ENCODE data around the gene DCC. TPM values are rescaled to one million over a fixed set of nuclear protein-coding genes. Genes with fewer than 3 reads are reported as not detected.

The DCC gene
- total and polyA plus RNA-seq, 3 donors from 2014 or later: 7.9 to 42.1 (median 24.5) TPM

GRCh38 chr18:52602820-52603219, 262.8 kb downstream of the DCC start:
- 98 to 100% methylated on average over 1 of the region's 1 CpG for WGBS, 2 donors
- Histone ChIP-seq H3K36me3 (ENCODE audit: low read depth, missing control alignments) (no peaks in the 10 kb centered on the region), H3K4me1 (no peaks in the 10 kb centered on the region), H3K27me3 (no peaks in the 10 kb centered on the region), H3K27ac (no peak overlapping the region), H3K4me3 (no peak overlapping the region), H3K9me3 (no peaks in the 10 kb centered on the region)
- no peak for DNase-seq
- intact Hi-C loops (cut with DNase I; ENCODE audit: low total_unique reads): no loop called here
- no peak for TF ChIP-seq CTCF (IDR thresholded peaks at IDR 0.05)
- no peak for TF ChIP-seq POLR2A (IDR thresholded peaks at IDR 0.05)

- Histone ChIP-seq H3K4me3 (no peak overlapping the region), H3K27me3 (no peaks in the 10 kb centered on the region), H3K36me3 (ENCODE audit: low read depth, missing control alignments) (no peaks in the 10 kb centered on the region), H3K4me1 (no peaks in the 10 kb centered on the region), H3K27ac (no peak overlapping the region), H3K9me3 (no peaks in the 10 kb centered on the region)
- WGBS, 2 donors: 76 to 82% methylated on average over 3 of the region's 3 CpGs
- TF ChIP-seq CTCF (IDR thresholded peaks at IDR 0.05): no peak
- no peak for DNase-seq
- intact Hi-C loops (cut with DNase I; ENCODE audit: low total_unique reads): no loop called here
Measured at GRCh38 chr18:52605345-52605744, 265.3 kb downstream of the DCC start.

GRCh38 chr18:52607985-52608384, 268.0 kb downstream of the DCC start:
- DNase-seq: no peak
- Histone ChIP-seq H3K27ac (no peak overlapping the region), H3K36me3 (ENCODE audit: low read depth, missing control alignments) (no peaks in the 10 kb centered on the region), H3K4me1 (no peaks in the 10 kb centered on the region), H3K9me3 (no peaks in the 10 kb centered on the region), H3K27me3 (no peaks in the 10 kb centered on the region), H3K4me3 (no peak overlapping the region)
- intact Hi-C loops (cut with DNase I; ENCODE audit: low total_unique reads): no loop called here
- 85 to 93% methylated on average over 2 of the region's 2 CpGs for WGBS, 2 donors
- TF ChIP-seq CTCF (IDR thresholded peaks at IDR 0.05) (no peak), POLR2A (IDR thresholded peaks at IDR 0.05) (no peak)

- Histone ChIP-seq H3K4me3 (no peak overlapping the region), H3K9me3 (no peaks in the 10 kb centered on the region), H3K27me3 (no peaks in the 10 kb centered on the region), H3K36me3 (ENCODE audit: low read depth, missing control alignments) (no peaks in the 10 kb centered on the region), H3K4me1 (no peaks in the 10 kb centered on the region), H3K27ac (no peak overlapping the region)
- TF ChIP-seq POLR2A (IDR thresholded peaks at IDR 0.05) (no peak), CTCF (IDR thresholded peaks at IDR 0.05) (no peak)
- DNase-seq: no peak
- intact Hi-C loops (cut with DNase I; ENCODE audit: low total_unique reads): no loop called here
- 84 to 90% methylated on average over 3 of the region's 3 CpGs for WGBS, 2 donors
Measured at GRCh38 chr18:52610451-52611115, 270.6 kb downstream of the DCC start.

GRCh38 chr18:52612406-52612805, 272.4 kb downstream of the DCC start:
- intact Hi-C loops (cut with DNase I; ENCODE audit: low total_unique reads): no loop called here

More at GRCh38 chr18:52612406-52612805, 272.4 kb downstream of the DCC start:
- H3K27ac ChIP-seq: no peak overlapping the region
- no peaks in the 10 kb centered on the region for H3K4me1 ChIP-seq
- no peaks in the 10 kb centered on the region for H3K9me3 ChIP-seq
- no peaks in the 10 kb centered on the region for H3K36me3 ChIP-seq (ENCODE audit: low read depth, missing control alignments)
- no peak for TF ChIP-seq CTCF (IDR thresholded peaks at IDR 0.05)
- no peak for TF ChIP-seq POLR2A (IDR thresholded peaks at IDR 0.05)
- DNase-seq: no peak
- no peaks in the 10 kb centered on the region for H3K27me3 ChIP-seq
- no peak overlapping the region for H3K4me3 ChIP-seq

All from testis (tissue), 3 donors.